ENCODE results near the gene TARP.

TARP gene

DNA sequence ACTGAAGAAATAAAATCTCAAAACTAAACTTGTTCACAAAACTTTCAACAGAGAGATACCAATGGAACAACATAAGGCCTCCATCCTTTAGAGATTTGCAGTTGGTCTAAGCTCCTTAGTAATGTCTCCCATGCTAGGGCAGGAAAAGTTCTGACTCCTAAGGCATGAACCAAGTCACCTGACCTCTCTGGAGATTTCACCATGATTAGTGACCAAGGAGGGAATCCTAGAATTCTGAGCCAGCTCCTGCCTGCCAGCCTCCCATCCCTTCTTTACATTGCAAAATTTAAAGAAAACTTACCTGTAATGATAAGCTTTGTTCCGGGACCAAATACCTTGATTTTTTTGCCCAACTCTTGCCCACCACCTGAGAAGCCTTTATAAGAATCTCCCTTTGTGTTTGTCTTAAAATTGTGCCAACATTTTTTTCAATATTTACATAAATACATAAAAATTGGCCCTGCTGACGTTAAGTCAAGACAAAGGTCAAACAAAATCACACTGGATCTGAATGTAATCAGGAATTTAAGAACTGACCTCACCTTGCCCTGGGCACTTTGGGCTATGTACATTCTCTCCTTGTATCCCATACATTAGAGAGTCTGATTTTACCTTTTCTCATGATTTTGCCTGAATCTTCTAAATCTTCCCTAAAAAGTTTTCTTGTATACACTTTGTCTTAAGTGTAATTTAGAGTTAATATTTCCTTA lies at the start of gene TARP:
TSS of gene TARP (minus strand) at position 351 of the 710 bp plus-strand sequence.
- DNase-seq (ENCODE audit: low spot score), result no peak

DNA sequence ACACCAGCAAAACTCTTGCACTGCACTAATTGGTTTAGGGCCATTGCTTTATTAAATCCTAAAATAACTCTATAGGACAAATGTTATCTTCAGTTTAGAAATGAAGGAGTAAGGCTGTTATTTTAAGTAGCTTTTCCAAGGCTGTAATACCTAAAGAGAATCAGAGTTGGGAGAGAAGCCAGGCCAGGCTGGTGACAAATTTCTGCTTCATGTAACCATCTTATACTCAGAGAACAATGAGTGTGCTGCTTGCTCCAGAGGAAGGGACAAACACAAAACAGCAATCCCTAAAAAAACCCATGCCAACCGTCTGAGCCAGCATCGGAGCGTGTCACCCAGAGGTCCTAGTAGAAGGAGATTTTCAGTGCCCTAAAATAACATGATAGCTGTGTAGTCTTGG lies 49.7 kb upstream of the TARP start:
- no peak for DNase-seq (ENCODE audit: low spot score)

DNA sequence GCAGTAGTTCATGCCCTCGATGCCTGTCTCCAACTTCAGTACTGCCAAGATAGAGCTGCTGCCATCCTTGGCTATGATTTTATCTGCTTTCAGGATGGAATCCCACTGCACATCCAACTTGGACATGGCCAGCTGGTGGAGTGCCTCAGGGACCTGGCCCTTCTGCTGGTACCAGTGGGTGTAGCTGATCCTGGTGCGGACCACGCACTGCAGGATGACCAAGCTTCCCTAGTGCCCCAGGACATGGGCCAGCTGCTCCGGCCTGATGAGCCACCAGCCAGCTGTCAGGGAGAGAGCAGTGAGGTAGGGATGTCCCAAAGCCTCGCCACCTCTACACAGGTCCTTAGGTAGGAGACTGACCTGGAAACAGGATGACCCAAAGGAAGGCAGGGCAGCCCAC lies 49.0 kb upstream of the TARP start:
- DNase-seq (ENCODE audit: low spot score), result no peak

DNA sequence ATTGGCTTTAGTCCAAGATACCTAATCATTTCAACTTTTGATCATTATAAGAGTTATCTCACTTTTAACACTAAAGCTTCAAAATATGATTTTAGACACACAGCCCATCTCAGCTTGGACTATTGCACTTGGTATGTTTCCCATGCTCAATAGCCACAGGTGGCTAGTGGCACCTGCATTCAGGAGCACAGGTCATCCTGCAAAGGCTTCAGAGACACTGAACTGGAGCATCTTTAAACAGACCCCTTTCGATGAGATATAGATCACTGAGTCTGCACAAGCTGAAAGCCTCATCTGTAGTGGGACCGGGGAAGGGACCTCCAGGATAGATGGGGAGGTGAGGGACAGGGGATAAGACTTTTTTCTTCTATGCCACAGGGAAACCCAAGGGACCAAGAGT lies 48.5 kb upstream of the TARP start:
- no peak for DNase-seq (ENCODE audit: low spot score)

DNA sequence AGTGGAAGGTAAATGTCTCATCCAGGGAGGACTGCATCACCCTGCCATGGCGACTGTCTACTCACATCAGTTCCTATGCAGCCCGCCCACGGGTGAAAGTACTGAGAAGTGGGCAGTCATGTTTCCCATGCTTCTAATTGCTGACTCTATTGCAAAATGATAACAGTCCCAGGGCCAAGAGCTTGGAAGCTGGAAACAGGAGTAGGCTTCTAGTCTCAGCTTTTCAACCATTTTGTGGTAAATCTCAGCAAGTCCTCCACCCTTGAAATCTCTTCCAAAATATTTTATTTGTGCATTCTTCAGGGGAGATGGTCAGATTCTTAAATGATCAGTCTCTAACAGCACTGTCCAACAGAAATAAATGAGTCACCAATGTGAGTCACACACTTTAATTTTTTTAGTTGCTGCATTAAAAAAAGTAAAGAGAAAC lies 48.1 kb upstream of the TARP start:
- DNase-seq (ENCODE audit: low spot score), result no peak

DNA sequence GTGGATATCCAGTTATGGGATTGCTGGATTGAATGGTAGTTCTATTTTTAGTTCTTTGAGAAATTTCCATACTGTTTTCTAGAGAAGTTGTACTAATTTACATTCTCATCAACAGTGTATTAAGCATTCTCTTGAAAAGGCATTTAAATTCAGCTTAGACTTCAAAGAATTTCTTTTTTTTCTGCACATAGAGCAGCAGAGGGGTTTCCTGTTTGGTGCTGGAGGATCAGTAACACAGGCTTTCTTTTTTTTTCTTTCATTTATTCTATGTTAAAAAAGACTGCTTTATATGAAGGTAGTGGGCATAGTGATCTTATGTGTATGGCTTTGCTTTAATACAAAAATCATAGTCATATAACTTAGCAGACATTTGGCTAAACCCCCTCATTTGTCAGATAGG lies 47.6 kb upstream of the TARP start:
- no peak for DNase-seq (ENCODE audit: low spot score)

DNA sequence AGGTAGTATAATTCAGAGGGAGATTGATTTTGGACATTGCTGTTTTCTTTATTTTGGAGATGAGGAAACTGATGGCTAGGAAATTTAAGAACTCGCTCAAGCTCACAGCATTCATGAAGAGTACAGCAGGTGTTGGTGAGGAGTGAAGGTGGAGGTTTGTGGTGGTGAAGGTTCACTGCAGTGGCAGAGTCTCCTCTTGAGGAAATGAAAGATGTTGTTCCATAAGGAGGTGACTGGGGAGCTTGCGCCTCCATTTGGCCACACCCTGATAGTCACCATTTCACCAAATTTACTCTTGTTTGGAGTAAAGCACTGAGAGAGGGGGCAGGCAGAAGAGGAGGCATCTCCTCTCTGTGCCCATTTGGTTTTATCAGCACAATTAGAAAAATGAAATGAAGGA lies 46.4 kb upstream of the TARP start:
- DNase-seq (ENCODE audit: low spot score), result no peak

DNA sequence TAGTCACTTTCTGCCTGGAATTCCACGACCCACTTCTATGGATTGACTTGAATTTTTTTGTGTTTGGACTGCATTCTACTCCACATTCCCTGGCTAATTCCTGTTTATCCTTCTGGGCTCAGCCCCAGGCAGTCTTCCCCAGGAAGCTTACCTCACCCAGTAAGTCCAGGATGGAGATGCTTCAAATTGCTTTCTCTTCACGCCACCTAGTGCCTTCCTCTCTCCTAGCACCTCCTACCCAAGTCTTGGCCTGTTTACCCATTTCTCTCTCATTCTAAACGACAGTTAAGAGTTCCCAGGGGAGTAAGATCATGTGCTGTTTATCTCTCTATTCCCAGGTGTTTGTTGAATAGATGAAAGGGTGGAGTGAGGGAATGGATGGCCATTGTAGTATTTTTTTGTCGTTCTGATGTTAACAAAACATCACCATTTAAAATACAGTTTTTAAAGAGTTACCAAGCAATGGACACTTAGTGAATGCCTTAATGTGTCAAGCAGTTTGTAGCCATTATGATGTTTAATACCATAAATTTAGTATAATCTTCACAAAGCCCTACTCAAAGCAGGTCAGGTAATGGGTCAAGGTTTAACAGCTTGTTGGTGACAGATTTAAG lies 45.5 kb upstream of the TARP start:
- peak; percentile 45 for DNase-seq (ENCODE audit: low spot score)

DNA sequence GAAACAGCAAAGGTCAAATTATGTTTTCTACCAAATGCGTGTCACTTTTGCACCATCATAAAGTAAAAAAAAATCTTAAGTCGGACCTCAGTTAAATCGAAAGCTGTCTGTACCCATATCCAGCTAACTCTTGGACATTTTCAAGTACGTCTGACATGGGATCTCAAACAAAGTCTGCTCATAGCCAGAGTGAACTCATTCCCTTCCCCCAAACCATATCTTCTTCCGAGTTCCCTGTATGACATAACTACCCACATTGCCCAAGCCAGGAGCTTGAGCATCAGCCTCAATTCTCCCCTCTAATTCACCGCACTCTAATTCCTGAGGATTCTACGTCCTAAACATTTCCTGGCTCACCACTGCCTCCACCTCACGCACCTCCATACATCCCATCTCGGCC lies 44.8 kb upstream of the TARP start:
- DNase-seq (ENCODE audit: low spot score), result no peak

DNA sequence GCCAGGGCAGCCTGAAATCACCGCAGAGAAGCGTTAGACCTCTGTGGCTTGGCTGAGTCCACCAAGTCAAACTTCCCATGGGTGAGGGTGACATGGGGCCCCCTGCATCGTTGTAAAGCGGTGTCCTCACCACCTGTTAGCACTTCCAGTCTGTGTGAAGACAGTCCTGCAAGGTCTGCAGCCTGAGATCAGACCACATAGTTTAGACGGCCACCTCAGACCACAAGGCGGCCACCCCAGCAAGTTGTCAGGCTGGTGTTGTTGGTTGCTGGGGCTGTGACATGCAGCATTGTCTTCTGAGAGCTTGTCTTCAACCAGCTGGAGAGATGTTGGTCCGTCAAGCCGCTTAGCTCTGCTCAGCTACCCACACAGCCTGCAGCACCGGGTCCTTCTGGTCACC lies 44.1 kb upstream of the TARP start:
- DNase-seq (ENCODE audit: low spot score), result no peak

DNA sequence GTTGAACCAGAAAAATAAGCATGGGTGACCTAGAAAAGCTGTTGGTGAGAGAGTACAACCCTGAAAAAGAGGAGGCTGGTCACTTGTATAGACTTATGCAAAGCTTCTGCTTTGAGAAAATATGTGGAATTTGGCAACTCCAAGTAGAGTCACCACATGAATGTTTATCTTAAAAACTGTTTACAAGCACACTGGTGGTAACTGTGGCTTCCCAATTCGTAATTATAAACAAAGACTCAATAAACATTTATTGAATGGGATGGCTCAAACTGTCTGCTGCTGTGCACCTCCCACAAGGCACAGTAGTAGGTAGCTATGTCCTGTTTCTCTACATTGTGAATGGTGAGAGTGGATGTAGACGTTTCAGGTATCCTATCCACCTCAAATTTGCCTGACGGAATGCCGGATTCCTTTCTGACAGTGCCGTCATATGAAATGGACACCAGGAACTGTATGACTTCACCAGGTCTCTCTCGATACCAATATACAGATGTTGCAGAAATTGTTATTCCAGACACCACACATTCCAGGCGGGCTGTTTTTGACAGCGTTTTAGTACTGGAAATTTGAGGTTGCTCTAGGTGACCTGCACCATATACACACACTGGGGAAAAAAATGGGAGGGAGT lies 43.4 kb upstream of the TARP start:
- no peak for DNase-seq (ENCODE audit: low spot score)

DNA sequence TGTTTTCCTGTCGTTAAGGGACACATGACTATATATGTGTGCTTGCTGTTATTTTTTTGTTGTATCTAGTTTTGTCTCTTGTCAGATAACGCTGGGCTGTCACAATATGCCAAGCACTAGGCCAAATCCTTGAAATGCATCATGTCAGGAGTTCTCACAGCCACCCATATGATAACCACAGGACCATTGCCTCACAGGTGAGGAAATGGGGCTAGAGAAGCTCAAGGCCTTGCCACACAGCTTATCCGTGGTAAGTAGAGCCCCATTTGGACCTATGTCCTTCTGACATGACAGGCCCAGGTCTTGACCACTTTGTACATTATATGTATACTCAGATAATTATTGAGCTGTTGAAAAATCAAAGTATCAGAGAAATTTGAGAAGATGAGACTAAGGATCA lies 42.0 kb upstream of the TARP start:
- no peak for DNase-seq (ENCODE audit: low spot score)

DNA sequence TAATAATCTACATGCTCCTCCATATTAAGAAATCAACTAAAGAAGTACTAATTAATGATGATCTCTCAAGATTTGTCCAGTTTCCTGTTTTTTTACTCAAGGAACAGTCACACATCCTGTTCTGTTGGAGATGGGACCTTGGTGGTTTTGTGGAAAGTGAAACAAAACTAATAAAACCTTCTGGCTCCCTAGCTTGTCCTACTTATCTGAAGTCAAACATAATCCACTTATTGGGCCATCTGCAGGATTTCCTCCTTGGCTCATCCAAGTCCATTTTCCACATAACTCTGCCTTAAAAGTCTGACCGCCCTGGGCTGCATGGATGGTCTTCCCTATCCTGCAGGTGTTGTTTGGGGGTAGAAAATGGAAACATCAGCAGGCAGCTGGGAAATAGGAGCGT lies 39.4 kb upstream of the TARP start:
- no peak for DNase-seq (ENCODE audit: low spot score)

DNA sequence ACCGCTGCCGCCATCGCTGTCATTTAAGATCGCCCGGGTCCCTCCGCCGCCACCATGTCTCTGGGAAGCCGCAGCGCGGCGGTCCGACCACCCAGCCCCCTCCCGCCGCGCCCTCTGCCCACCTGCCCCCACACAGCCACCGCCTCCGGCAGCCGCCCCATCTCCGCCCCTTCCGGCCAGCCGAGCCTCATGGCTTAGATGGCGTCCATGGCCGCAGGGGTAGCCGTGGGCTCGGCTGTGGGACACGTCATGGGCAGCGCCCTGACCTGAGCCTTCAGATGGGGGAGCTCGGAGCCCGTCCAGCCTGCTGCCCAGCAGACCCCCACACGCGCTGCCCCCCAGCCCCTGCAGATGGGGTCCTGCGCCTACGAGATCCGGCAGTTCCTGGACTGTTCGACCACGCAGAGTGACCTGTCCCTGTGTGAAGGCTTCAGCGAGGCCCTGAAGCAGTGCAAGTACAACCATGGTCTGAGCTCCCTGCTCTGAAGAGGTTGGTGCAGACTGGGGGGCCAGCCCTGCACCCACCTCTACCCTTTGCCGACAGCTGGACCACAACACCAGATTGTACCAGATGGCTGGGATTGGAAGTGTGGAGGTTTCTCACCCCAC lies 38.0 kb upstream of the TARP start:
- DNase-seq (ENCODE audit: low spot score), result peak; percentile 11

DNA sequence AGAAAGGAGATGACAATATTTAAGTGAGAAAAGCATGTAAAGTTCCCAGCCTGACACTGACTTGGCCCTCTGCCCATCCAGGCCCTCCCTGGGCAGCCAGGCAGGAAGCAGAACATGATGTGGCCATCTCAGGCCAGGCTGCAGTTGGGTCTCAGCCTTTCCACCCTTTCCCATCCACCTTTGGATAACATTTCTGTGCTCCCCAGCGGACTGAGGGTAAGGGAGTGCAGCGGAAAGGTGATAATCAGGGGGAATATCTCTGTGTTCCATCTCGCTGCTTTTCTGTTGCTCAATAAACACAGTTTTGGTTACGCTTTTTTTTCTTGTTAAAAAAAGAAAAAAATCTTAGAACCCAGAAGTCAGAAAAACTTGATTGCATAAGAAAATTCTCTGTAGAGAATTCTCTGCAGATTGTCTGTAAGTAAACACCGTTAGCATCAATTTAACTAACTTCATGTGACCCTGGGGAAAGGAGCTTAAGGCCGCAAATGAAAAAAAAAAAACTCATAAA lies 37.2 kb upstream of the TARP start:
- no peak for DNase-seq (ENCODE audit: low spot score)

DNA sequence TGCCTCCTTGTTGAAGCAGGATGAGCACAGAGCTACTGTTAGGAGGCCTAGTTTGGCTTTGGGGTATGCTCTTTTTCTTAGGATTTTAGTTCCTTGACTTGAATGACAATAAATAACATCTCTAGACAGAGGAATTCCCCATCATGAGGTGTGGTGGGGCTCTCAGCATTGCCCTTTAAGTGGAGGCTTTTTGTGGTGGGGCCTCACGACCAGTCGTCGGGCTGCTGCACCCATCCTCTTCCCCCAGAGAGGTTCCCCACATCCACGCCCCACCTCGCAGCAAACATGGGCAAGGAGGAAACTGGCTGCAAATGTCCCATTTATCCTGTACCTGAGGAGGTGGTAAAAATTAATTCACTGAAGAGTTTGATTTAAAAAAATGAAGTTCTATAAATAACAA lies 36.1 kb upstream of the TARP start:
- no peak for DNase-seq (ENCODE audit: low spot score)

DNA sequence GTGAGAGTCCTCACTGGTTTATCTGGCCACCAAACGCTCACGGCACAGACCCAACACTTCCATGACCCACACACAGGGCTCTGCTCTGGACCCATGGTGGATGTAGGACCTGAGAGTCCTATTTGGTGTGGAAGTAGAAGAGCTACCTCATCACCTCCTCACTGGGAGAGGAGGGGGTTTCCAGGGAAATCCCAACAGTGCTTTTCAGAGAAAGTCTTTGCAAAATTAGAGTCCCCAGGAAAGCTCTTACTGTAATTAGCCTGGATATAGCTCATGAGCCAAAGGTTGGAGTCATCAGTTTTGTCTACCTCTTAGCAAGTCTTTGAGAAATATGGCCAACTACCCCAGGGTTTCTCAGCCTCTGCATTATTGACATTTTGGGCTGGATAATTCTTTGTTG lies 34.7 kb upstream of the TARP start:
- no peak for DNase-seq (ENCODE audit: low spot score)

DNA sequence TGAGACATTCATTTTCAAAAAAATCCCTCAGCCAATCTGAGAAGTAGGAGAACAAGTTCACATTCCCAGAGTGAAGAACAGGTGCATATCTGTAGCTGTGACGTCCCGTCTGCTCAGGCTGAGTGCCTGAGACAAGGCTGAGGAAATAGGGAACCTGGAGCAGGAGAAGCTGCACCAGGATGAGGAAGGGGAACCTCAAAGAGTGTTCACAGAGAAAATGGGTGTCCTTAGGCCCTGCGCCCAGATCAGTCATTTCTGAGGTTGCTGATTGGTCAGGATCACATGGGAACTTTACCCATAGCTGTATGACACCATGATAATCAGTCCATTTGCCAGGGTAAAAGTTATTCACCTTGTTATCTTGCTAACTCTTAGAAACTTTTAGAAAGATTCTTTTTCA lies 34.2 kb upstream of the TARP start:
- DNase-seq (ENCODE audit: low spot score), result no peak

DNA sequence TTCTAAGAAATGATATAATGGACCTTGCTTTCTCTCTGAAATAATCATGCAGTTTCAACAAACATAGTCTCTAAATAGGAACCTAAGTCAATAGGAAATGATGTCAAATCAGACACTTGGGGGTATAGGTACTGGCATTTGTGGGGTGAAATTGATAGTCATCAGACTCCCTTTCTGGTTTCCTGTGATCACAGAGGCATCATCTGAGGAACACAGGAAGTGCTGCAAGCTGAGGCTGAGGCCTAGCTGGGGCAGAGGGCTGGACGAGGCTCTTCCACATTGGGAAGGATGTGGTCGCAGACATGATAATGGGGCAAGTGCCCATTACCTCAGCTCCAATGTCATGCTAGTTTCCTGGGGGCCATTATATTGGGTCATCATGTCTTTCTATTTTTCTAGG lies 33.5 kb upstream of the TARP start:
- DNase-seq (ENCODE audit: low spot score), result no peak

DNA sequence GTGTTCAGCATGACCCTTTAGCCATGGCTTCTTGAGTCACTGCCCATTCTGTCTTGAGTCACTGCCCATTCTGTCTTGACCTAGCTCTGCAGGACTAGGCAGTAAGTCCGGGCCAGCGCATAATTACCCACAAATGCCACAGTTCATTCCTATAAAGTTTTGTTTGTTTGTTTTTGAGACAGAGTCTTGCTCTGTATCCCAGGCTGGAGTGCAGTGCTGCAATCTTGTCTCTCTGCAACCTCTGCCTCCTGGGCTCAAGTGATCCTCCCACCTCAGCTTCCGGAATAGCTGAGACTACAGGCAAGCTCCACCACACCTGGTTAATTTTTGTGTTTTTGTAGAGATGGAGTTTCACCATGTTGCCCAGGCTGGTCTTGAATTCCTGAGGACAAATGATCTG lies 32.7 kb upstream of the TARP start:
- no peak for DNase-seq (ENCODE audit: low spot score)

DNA sequence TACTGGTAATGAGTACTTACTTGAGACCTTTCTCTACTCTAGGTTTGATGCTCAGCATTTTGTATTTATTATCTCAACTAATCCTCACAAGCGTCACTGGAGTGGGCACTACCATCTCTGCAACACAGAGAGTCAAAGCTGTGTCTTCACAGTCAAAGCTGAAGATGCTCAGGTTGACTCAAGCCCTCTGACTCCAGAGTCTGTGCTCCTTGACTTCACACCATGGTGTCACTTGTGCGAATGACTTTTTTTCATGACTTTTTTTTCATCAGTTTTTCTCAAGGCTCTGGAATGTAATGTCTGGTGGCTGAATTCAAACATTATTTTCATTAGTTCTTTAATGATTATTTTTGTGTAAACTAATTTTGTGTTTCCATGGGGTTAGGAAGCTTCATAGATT lies 30.4 kb upstream of the TARP start:
- DNase-seq (ENCODE audit: low spot score), result no peak

DNA sequence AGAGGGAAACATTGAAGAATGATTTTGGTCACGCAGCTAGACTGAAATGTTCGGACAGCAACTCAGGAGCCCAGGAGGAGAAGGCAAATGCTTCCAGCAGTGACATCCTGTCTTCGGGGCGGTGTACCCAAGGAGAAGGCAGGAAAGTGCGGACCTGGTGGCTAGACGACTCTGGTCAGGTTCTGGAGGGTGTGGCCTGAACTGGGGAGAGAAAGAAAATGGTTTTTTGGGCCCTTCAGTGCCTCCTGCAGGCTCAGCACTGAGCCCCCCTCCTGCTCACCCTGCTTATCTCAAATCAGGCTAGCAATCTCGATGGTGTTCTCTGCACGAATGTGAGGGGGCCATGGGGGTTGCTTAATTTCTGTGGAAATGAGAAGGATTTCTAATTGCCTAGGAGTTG lies 26.7 kb upstream of the TARP start:
- DNase-seq (ENCODE audit: low spot score), result no peak

DNA sequence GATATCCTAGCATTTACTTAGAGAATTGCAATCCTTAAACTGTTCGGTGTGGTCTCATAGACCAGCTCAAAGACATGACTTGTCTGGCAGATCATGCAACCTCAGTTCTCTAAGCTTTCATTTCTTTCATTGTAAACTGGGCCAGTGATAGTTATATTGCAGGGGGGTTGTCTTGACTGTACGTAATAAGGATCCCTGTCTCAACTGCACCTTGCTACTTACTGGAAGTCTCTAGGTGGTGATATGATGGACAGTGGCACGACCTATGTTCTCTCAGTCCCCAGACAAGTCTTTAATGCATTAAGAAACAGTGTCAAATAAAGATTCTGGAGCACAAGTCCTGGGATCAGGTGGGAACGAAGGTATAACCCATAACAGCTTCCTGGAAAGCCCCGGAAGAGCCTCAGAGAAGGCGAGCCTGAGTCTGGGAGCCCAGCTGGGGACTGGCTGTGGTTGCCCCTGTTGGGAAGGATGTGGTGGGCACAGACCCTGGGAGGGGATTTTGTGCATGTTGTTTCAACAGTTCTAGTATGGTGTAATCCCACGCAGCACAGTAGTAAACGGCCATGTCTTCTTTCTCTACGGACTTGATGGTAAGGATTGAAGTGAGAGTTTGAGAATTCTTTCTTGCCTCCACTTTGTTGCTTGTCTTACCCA lies 26.0 kb upstream of the TARP start:
- no peak for DNase-seq (ENCODE audit: low spot score)

Measured in germinal center (tissue), 1 donor.